ENCODE measurements around the gene TMEM132E. TPM values are rescaled to one million over a fixed set of nuclear protein-coding genes. Genes with fewer than 3 reads are reported as not detected.

TMEM132E gene
- total RNA-seq, 6 experiments from 2014 or later, result not detected

GRCh38 chr17:34614698-34615097 lies 35.3 kb downstream of the TMEM132E start:
- no peak for DNase-seq
- no peaks in the 10 kb centered on the region for H3K9me3 Mint-ChIP-seq
- H3K4me3 Mint-ChIP-seq, result no peak overlapping the region
- H3K27me3 Mint-ChIP-seq (ENCODE audit: insufficient read depth), result peaks cover 19% of the 10 kb centered on the region
- TF ChIP-seq, protein P1, sequence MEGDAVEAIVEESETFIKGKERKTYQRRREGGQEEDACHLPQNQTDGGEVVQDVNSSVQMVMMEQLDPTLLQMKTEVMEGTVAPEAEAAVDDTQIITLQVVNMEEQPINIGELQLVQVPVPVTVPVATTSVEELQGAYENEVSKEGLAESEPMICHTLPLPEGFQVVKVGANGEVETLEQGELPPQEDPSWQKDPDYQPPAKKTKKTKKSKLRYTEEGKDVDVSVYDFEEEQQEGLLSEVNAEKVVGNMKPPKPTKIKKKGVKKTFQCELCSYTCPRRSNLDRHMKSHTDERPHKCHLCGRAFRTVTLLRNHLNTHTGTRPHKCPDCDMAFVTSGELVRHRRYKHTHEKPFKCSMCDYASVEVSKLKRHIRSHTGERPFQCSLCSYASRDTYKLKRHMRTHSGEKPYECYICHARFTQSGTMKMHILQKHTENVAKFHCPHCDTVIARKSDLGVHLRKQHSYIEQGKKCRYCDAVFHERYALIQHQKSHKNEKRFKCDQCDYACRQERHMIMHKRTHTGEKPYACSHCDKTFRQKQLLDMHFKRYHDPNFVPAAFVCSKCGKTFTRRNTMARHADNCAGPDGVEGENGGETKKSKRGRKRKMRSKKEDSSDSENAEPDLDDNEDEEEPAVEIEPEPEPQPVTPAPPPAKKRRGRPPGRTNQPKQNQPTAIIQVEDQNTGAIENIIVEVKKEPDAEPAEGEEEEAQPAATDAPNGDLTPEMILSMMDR (IDR thresholded peaks at IDR 0.05), result no peak
- H3K4me1 Mint-ChIP-seq (ENCODE audit: low read depth), result no peaks in the 10 kb centered on the region
- H3K27ac Mint-ChIP-seq, result no peak overlapping the region
- no peaks in the 10 kb centered on the region for H3K36me3 Mint-ChIP-seq (ENCODE audit: low read depth)

DNA sequence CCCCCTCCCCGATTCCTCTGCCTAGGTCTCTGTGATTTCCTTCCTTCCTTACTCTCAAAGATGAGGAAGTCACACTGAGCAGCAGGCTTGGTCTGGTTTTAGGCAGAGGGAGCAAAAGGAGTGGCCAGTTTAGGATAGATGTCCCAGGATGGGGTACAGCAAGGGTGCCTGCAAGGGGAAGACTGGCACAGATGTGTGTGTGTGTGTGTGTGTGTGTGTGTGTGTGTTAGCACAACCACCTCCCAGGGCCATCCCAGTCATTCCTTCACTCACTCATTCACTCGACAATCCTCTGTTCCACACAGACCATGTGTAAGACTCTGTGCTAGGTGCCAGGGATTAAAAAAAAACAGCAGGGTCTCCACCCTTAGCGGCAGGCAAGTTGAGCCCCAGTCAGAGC lies 35.9 kb downstream of the TMEM132E start:
- DNase-seq, result no peak
- no peak overlapping the region for H3K27ac Mint-ChIP-seq
- no peak overlapping the region for H3K4me3 Mint-ChIP-seq
- TF ChIP-seq, protein P1 (IDR thresholded peaks at IDR 0.05), result no peak
- peaks cover 16% of the 10 kb centered on the region for H3K27me3 Mint-ChIP-seq (ENCODE audit: insufficient read depth)
- H3K36me3 Mint-ChIP-seq (ENCODE audit: low read depth), result no peaks in the 10 kb centered on the region
- H3K9me3 Mint-ChIP-seq, result no peaks in the 10 kb centered on the region
- H3K4me1 Mint-ChIP-seq (ENCODE audit: low read depth), result no peaks in the 10 kb centered on the region

- Mint-ChIP-seq H3K27me3 (ENCODE audit: insufficient read depth) (peaks cover 16% of the 10 kb centered on the region), H3K27ac (no peak overlapping the region), H3K4me1 (ENCODE audit: low read depth) (no peaks in the 10 kb centered on the region), H3K9me3 (no peaks in the 10 kb centered on the region), H3K36me3 (ENCODE audit: low read depth) (no peaks in the 10 kb centered on the region), H3K4me3 (no peak overlapping the region)
- DNase-seq, result no peak
- TF ChIP-seq, protein P1 (IDR thresholded peaks at IDR 0.05), result no peak
Observed at GRCh38 chr17:34616148-34616547, 36.8 kb downstream of the TMEM132E start.

GRCh38 chr17:34617398-34617797 lies 38.0 kb downstream of the TMEM132E start:
- no peak for DNase-seq
- no peaks in the 10 kb centered on the region for H3K4me1 Mint-ChIP-seq (ENCODE audit: low read depth)
- TF ChIP-seq, protein P1 (IDR thresholded peaks at IDR 0.05), result no peak
- H3K4me3 Mint-ChIP-seq, result no peak overlapping the region
- no peaks in the 10 kb centered on the region for H3K36me3 Mint-ChIP-seq (ENCODE audit: low read depth)
- no peak overlapping the region for H3K27ac Mint-ChIP-seq
- peaks cover 18% of the 10 kb centered on the region for H3K27me3 Mint-ChIP-seq (ENCODE audit: insufficient read depth)
- H3K9me3 Mint-ChIP-seq, result no peaks in the 10 kb centered on the region

DNA sequence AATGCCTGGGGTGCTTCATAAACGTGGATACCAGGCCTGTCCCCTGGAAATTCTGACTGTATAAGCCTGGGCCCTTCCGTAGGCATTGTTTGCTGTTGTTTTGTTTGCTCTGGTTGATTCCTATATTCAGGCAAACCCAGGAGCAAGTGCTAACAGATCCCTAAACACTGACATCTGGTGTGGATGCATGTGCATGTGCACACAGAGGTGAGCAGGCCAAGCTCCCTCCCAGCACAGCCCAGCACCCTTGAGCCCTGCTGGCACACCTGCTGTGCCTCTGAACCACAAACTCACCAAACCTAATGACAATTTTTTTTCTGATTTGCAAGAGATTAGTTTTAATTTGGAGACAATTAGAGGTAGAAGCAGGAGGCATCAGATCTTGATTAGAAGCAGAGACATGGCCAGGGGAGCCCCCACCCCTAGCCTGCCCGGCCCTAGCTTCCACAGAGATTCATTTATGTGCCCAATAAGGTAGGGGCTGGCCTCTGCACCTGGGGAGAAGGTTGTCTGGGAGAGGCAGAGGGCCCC lies 40.4 kb downstream of the TMEM132E start:
- H3K4me1 Mint-ChIP-seq (ENCODE audit: low read depth), result no peaks in the 10 kb centered on the region
- peaks cover 21% of the 10 kb centered on the region for H3K27me3 Mint-ChIP-seq (ENCODE audit: insufficient read depth)
- no peak overlapping the region for H3K4me3 Mint-ChIP-seq
- no peak overlapping the region for H3K27ac Mint-ChIP-seq
- no peaks in the 10 kb centered on the region for H3K9me3 Mint-ChIP-seq
- TF ChIP-seq, protein P1 (IDR thresholded peaks at IDR 0.05), result no peak
- no peak for DNase-seq
- no peaks in the 10 kb centered on the region for H3K36me3 Mint-ChIP-seq (ENCODE audit: low read depth)

DNA sequence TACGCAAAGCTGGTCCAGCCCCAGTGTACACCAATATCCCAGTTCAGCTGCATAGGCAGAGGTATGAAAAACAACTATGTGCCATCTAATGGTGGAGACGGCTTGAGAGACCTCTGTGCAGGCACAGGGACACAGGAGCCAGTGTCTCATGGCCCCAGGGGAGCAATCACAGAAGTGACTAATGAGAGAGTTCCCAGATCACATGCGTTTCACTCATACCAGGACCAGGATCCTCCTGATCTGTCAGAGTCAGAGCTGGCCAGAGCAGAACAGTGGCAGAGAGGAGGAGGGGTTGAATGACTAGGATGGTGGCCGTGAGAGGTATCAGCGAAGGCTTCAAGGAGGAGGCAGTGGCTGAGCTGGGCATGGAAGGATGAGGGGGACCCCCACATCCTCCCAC lies 41.1 kb downstream of the TMEM132E start:
- peaks cover 22% of the 10 kb centered on the region for H3K27me3 Mint-ChIP-seq (ENCODE audit: insufficient read depth)
- no peaks in the 10 kb centered on the region for H3K36me3 Mint-ChIP-seq (ENCODE audit: low read depth)
- no peak overlapping the region for H3K27ac Mint-ChIP-seq
- H3K4me1 Mint-ChIP-seq (ENCODE audit: low read depth), result no peaks in the 10 kb centered on the region
- TF ChIP-seq, protein P1 (IDR thresholded peaks at IDR 0.05), result no peak
- no peaks in the 10 kb centered on the region for H3K9me3 Mint-ChIP-seq
- no peak overlapping the region for H3K4me3 Mint-ChIP-seq
- no peak for DNase-seq
